Lower leg skin (tissue), 3 donors: ENCODE measurements around the gene SUFU.

Source experiments
- POLR2A ChIP-seq, 2 donors: fragments of 450-650 bp; IDR thresholded peaks; one replicate each; pipeline ENCODE4 v1.6.1; 2016 to 2017; ENCODE audit warnings: antibody characterized with exemption in 2 of 2, mild to moderate bottlenecking in 1 of 2, moderate library complexity in 1 of 2
- TF ChIP-seq, protein P1 (sequence below), 3 donors: fragments of 450-650 bp; IDR thresholded peaks; one replicate each; pipeline ENCODE4 v1.5.1; 2016; ENCODE audit warnings: antibody characterized with exemption in 3 of 3, mild to moderate bottlenecking in 3 of 3, moderate library complexity in 2 of 3

DNA sequence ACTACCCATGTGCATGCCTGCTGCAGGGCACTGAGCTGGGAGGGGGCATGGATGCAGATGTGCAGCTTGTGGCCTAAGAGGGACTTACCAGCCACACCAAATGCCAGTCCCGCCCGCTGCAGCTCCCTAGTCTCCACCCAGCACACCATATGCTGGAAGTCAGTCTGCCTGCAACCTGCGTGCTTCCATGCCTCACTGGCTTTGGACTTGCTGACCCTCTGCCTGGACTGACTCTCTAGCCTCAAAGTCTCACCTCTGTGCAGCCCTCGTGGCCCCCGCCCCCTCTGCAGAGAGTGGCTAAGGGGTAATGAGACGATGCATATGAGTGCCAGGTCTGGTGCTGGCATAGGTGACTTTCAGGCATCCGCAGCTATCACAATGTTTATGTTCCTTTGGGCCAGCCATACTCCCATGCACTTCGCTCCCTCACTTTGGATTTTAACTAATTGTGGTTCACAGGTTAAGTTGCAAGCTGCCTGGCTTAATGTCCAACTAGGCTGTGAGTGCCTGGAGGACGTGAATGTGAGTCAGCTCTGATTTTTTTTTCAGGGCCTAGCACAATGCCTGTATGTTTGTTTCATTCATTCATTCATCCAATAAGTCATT lies 162.2 kb downstream of the SUFU start:
- TF ChIP-seq, protein P1, sequence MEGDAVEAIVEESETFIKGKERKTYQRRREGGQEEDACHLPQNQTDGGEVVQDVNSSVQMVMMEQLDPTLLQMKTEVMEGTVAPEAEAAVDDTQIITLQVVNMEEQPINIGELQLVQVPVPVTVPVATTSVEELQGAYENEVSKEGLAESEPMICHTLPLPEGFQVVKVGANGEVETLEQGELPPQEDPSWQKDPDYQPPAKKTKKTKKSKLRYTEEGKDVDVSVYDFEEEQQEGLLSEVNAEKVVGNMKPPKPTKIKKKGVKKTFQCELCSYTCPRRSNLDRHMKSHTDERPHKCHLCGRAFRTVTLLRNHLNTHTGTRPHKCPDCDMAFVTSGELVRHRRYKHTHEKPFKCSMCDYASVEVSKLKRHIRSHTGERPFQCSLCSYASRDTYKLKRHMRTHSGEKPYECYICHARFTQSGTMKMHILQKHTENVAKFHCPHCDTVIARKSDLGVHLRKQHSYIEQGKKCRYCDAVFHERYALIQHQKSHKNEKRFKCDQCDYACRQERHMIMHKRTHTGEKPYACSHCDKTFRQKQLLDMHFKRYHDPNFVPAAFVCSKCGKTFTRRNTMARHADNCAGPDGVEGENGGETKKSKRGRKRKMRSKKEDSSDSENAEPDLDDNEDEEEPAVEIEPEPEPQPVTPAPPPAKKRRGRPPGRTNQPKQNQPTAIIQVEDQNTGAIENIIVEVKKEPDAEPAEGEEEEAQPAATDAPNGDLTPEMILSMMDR (IDR thresholded peaks at IDR 0.05): no peak
- no peak for TF ChIP-seq POLR2A (IDR thresholded peaks at IDR 0.05)
